A673 (cell line): ENCODE measurements around the gene PHYHIPL. TPM values are rescaled to one million over a fixed set of nuclear protein-coding genes. Genes with fewer than 3 reads are reported as not detected.

ENCODE experiments used
- Bru-seq: library from RNA; stranded (reverse); fragments of 400-500 nt; gene quantifications from one replicate; lab custom pipeline; 2021; lab: Mats Ljungman, UMichigan
- BruChase-seq, 2 experiments: library from RNA; stranded (reverse); fragments of 400-500 nt; gene quantifications; one replicate each; lab custom pipeline; 2021; lab: Mats Ljungman, UMichigan
- BruUV-seq: library from RNA; stranded (reverse); fragments of 400-500 nt; replicated peaks from 2 replicates; lab custom pipeline; 2021; lab: Mats Ljungman, UMichigan
- CTCF ChIA-PET: fragments of 300-600 bp; sonication (Branson Sonifier 250); formaldehyde crosslinking; loops from one replicate; lab custom pipeline; 2022; ENCODE audit warnings: antibody characterized with exemption; lab: Charles Lee
- POLR2A ChIA-PET: fragments of 300-600 bp; sonication (Branson Sonifier 250); formaldehyde crosslinking; loops from one replicate; lab custom pipeline; 2022; ENCODE audit warnings: antibody characterized with exemption; ENCODE audit not compliant: low non-redundant PET; lab: Charles Lee
- DNase-seq: peaks from one replicate; pipeline ENCODE4 v3.0.0-alpha.2; 2015; ENCODE audit warnings: low spot score
- H3K27ac ChIP-seq: fragments of 200-600 bp; sonication (generic); 2 replicates; pipeline ENCODE4 v1.5.1; 2016; ENCODE audit warnings: mixed run types, low read depth, mild to moderate bottlenecking, mixed read lengths, antibody characterized with exemption, low read length; ENCODE audit not compliant: poor library complexity, severe bottlenecking
- H3K27me3 ChIP-seq: fragments of 200-600 bp; sonication (generic); replicated peaks from 2 replicates; pipeline ENCODE4 v1.6.1; 2017; ENCODE audit warnings: mixed run types, low read depth, mild to moderate bottlenecking, mixed read lengths, antibody characterized with exemption, low read length; ENCODE audit not compliant: insufficient read depth, poor library complexity
- H3K36me3 ChIP-seq: fragments of 200-600 bp; sonication (generic); 2 replicates; pipeline ENCODE4 v1.6.1; 2016; ENCODE audit warnings: mixed run types, mild to moderate bottlenecking, mixed read lengths, antibody characterized with exemption, low read length; ENCODE audit not compliant: insufficient read depth, poor library complexity, severe bottlenecking
- H3K4me1 ChIP-seq: fragments of 200-600 bp; sonication (generic); 2 replicates; pipeline ENCODE4 v1.6.1; 2017; ENCODE audit warnings: mixed run types, mild to moderate bottlenecking, mixed read lengths, antibody characterized with exemption, low read length; ENCODE audit not compliant: insufficient read depth, poor library complexity, severe bottlenecking
- H3K4me3 ChIP-seq: fragments of 200-600 bp; sonication (generic); 2 replicates; pipeline ENCODE4 v1.5.1; 2016; ENCODE audit warnings: low read depth, mixed run types, mild to moderate bottlenecking, mixed read lengths, low read length; ENCODE audit not compliant: poor library complexity, severe bottlenecking
- H3K9me3 ChIP-seq: fragments of 200-600 bp; sonication (generic); 2 replicates; pipeline ENCODE4 v1.6.1; 2016; ENCODE audit warnings: mixed run types, low read depth, mild to moderate bottlenecking, mixed read lengths, antibody characterized with exemption, low read length; ENCODE audit not compliant: poor library complexity, severe bottlenecking
- CTCF ChIP-seq: fragments of 300-800, 200-600 bp; sonication (generic); conservative IDR thresholded peaks from 2 replicates; pipeline ENCODE4 v1.5.1; 2017; ENCODE audit warnings: low read depth, mild to moderate bottlenecking, antibody characterized with exemption, low read length, moderate library complexity, mixed read lengths
- EZH2 ChIP-seq: fragments of 200-600 bp; sonication (generic); IDR thresholded peaks from 2 replicates; pipeline ENCODE4 v1.6.1; 2017; ENCODE audit warnings: borderline replicate concordance, low read depth, mild to moderate bottlenecking, mixed read lengths, antibody characterized with exemption, low read length; ENCODE audit not compliant: poor library complexity, severe bottlenecking
- intact Hi-C: fragments of 100-400 bp; cut with micrococcal nuclease; formaldehyde crosslinking; loops from one replicate; pipeline ENCODE4 v1.10.0; 2022; ENCODE audit not compliant: unreplicated experiment
- long read RNA-seq: library from polyadenylated mRNA; stranded (forward); transcript quantifications from one replicate; pipeline ENCODE4 v2.0.0, GENCODE V29; 2022
- total RNA-seq: library from RNA; stranded (reverse); gene quantifications from 2 replicates; pipeline ENCODE4 v1.2.3, GENCODE V29; 2021

The PHYHIPL gene
- total RNA-seq (0.33 and 0.97 TPM in 2 replicates), Bru-seq, nascent RNA (percentile 32 among the genes with signal in this experiment), BruChase-seq, experiment 1, labeled RNA remaining after a 2-hour chase (percentile 24 among the genes with signal in this experiment), BruChase-seq, experiment 2, labeled RNA remaining after a 6-hour chase (percentile 24 among the genes with signal in this experiment)
- long read RNA-seq, partial matches to known transcripts: 0 of 10 reads
- long read RNA-seq, other reads (novel, unspliced or antisense): 7 of 10 reads

- intact Hi-C loops: no loop called here
- POLR2A ChIA-PET: no interaction called here
These were observed at the start of gene PHYHIPL for GRCh38 chr10:59176241-59177030. TSS of gene PHYHIPL (plus strand) at chr10:59176643. CDS start at chr10:59176854, 211 bp downstream.

GRCh38 chr10:59126991-59127390, 49.5 kb upstream of the PHYHIPL start:
- H3K4me3 ChIP-seq: no peak overlapping the region
- ChIA-PET CTCF (no interaction called here), POLR2A (no interaction called here)
- no peak overlapping the region for H3K27ac ChIP-seq
- peaks cover 4% of the 10 kb centered on the region for H3K27me3 ChIP-seq
- BruUV-seq: no TSS peak
- no peaks in the 10 kb centered on the region for H3K4me1 ChIP-seq
- no peaks in the 10 kb centered on the region for H3K36me3 ChIP-seq
- DNase-seq: no peak
- no peaks in the 10 kb centered on the region for H3K9me3 ChIP-seq
- intact Hi-C loops: no loop called here
- no peak for TF ChIP-seq EZH2
- TF ChIP-seq CTCF: no peak

More at GRCh38 chr10:59176241-59177030, at the start of gene PHYHIPL:
- BruUV-seq: no TSS peak
- peak; percentile 14 for DNase-seq
- TF ChIP-seq EZH2: peak; percentile 24
- no peak for TF ChIP-seq CTCF
- no peak within 1 kb of the TSS for H3K27ac ChIP-seq
- H3K4me3 ChIP-seq: peak within 1 kb of the TSS; percentile 27
- CTCF ChIA-PET: no interaction called here
- H3K4me1 ChIP-seq: no peaks in the 10 kb centered on the region
- H3K9me3 ChIP-seq: no peaks in the 10 kb centered on the region
- peaks cover 61% of the 10 kb centered on the region for H3K27me3 ChIP-seq
- no peaks in the 10 kb centered on the region for H3K36me3 ChIP-seq

GRCh38 chr10:59127991-59128390, 48.5 kb upstream of the PHYHIPL start:
- H3K4me1 ChIP-seq: no peaks in the 10 kb centered on the region
- TF ChIP-seq EZH2: no peak
- TF ChIP-seq CTCF: no peak
- no peaks in the 10 kb centered on the region for H3K36me3 ChIP-seq
- intact Hi-C loops: no loop called here
- no peak overlapping the region for H3K27ac ChIP-seq
- H3K9me3 ChIP-seq: no peaks in the 10 kb centered on the region
- DNase-seq: no peak
- BruUV-seq: no TSS peak
- CTCF ChIA-PET: no interaction called here
- H3K27me3 ChIP-seq: peaks cover 7% of the 10 kb centered on the region
- H3K4me3 ChIP-seq: no peak overlapping the region
- POLR2A ChIA-PET: no interaction called here
